Choroid plexus epithelial cell (primary cell): ENCODE results near the gene RXRA.

Experiments used
- DNase-seq: peaks from one replicate; pipeline ENCODE4 v3.0.0-alpha.2; 2010; ENCODE audit warnings: low read depth
- H3K4me3 ChIP-seq: 2 replicates; pipeline ENCODE4 v1.5.1; 2011; ENCODE audit warnings: low read depth, mild to moderate bottlenecking, control low read depth, low read length, moderate library complexity
- CTCF ChIP-seq: conservative IDR thresholded peaks from 2 replicates; pipeline ENCODE4 v1.5.1; 2011; ENCODE audit warnings: low read depth, mild to moderate bottlenecking, control low read depth, inconsistent platforms, low read length, moderate library complexity

Gene RXRA

GRCh38 chr9:134384811-134385479, 58.7 kb downstream of the RXRA start:
- H3K4me3 ChIP-seq, result no peak overlapping the region
- no peak for DNase-seq
- no peak for TF ChIP-seq CTCF

DNA sequence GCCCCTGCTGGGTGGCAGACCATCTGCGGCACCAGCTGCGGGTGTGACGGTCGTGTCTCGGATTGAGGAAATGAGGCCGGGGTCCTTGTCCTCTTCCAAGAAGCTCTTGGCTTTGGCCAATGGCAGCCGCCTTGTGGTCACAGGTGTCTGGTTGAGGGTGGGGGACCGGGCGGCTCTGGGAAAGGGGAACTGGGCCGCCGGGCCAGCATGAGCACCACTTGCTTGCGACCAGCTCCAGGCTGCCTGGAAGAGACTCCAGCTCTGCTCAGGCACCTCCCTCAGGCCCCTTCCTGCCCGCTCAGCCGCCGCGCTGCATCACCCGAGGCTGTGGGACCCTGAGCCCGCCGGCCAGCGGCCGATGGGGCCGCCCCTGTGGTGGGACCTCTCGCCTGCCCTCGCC, 59.7 kb downstream of the RXRA start:
- no peak overlapping the region for H3K4me3 ChIP-seq
- TF ChIP-seq CTCF, result no peak
- DNase-seq, result no peak

DNA sequence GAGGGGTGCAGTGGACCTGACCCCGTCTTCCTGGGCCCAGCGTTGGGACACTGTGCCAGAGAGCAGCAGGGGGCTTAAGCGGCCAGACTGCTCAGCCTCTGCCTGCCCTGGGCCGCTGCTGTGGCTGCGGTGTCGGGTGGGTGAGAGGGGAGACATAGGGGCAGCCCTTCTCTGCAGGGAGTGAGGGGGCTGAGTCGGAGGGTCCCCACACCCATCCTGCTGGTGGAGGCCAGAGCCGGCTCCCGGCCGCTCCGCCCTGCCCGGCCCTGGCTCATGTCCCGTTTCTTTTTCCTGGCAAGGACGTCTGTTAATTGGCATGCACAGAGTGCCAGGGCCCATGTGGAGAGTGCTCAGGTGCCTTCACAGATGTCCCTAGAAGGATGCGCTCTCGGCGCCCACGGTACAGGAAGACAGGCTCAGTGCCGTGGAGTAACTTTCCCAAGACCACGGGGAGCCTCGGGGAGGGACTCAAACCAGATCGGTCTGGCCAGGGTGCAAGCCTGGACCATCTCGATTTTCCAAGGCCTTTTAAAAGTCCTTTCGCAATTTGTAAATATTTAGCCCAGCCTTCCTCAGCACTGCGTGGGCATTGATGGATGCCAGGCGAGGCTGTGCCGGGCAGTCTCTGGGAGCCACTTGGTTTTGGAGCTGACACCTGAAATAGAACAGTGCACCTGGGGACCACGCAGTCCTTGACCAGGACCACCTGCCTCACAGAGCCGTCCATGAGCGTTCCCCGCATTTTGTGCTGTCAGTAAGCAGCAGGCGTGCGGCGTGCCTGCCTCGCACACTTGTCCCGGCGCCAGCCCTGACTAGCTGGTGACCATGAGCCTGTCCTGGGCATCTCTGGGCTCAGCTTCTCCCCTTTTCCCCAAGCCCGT, 60.9 kb downstream of the RXRA start:
- no peak for TF ChIP-seq CTCF
- no peak overlapping the region for H3K4me3 ChIP-seq
- no peak for DNase-seq

GRCh38 chr9:134388289-134388808, 62.1 kb downstream of the RXRA start:
- H3K4me3 ChIP-seq, result no peak overlapping the region
- TF ChIP-seq CTCF, result no peak

GRCh38 chr9:134388976-134389375, 62.7 kb downstream of the RXRA start:
- no peak overlapping the region for H3K4me3 ChIP-seq
- DNase-seq, result no peak
- TF ChIP-seq CTCF, result no peak

More at GRCh38 chr9:134388289-134388808, 62.1 kb downstream of the RXRA start:
- no peak for DNase-seq

- TF ChIP-seq CTCF, result no peak
- DNase-seq, result no peak
- no peak overlapping the region for H3K4me3 ChIP-seq
These were observed 63.4 kb downstream of the RXRA start for GRCh38 chr9:134389642-134390041.
